Astrocyte of the spinal cord (primary cell): ENCODE measurements around the gene GUSB.
"Not testable (repeated sequence)": the region's sequence is repeated elsewhere in the genome, so short reads cannot be mapped to it uniquely, and the experiment has no call there.

Source experiments
- DNase-seq: peaks from one replicate; pipeline ENCODE4 v3.0.0; 2011; ENCODE audit warnings: low read depth, low spot score
- H3K4me3 ChIP-seq: 2 replicates; pipeline ENCODE4 v1.5.1; 2011; ENCODE audit warnings: low read depth, mild to moderate bottlenecking, low read length, moderate library complexity
- CTCF ChIP-seq: IDR thresholded peaks from 2 replicates; pipeline ENCODE4 v1.5.1; 2012; ENCODE audit warnings: low read depth, mild to moderate bottlenecking, low read length, inconsistent platforms
- in situ Hi-C: cut with HindIII; loops from 2 replicates; pipeline ENCODE4 v1.10.0; 2017; ENCODE audit warnings: low sequenced_read_pairs

GUSB gene

GRCh38 chr7:65992526-65992925 lies 10.5 kb upstream of the GUSB start:
- in situ Hi-C loops: no loop called here
- DNase-seq: no peak
- H3K4me3 ChIP-seq: no peak overlapping the region
- TF ChIP-seq CTCF: no peak

GRCh38 chr7:65991829-65992228 lies 9.8 kb upstream of the GUSB start:
- H3K4me3 ChIP-seq, in situ Hi-C loops, DNase-seq: not testable (repeated sequence)

- in situ Hi-C loops: no loop called here
- no peak for DNase-seq
- H3K4me3 ChIP-seq: no peak overlapping the region
- no peak for TF ChIP-seq CTCF
Observed at GRCh38 chr7:65989694-65990080, 7.7 kb upstream of the GUSB start.

GRCh38 chr7:65988503-65988902 lies 6.5 kb upstream of the GUSB start:
- H3K4me3 ChIP-seq, DNase-seq: not testable (repeated sequence)

GRCh38 chr7:65988084-65988483 lies 6.1 kb upstream of the GUSB start:
- H3K4me3 ChIP-seq: no peak overlapping the region
- in situ Hi-C loops: no loop called here
- no peak for DNase-seq
- no peak for TF ChIP-seq CTCF

More at GRCh38 chr7:65988503-65988902, 6.5 kb upstream of the GUSB start:
- in situ Hi-C loops: not testable (repeated sequence)

GRCh38 chr7:65983965-65984658 lies 2.1 kb upstream of the GUSB start:
- in situ Hi-C loops: no loop called here
- no peak overlapping the region for H3K4me3 ChIP-seq
- no peak for TF ChIP-seq CTCF
- no peak for DNase-seq

GRCh38 chr7:65980478-65981250 lies 1.3 kb downstream of the GUSB start:
- no peak for DNase-seq
- peak overlapping the region; percentile 73 for H3K4me3 ChIP-seq
- in situ Hi-C loops: no loop called here
- TF ChIP-seq CTCF: no peak
